ENCODE data around the gene FAM50B.

FAM50B gene

DNA sequence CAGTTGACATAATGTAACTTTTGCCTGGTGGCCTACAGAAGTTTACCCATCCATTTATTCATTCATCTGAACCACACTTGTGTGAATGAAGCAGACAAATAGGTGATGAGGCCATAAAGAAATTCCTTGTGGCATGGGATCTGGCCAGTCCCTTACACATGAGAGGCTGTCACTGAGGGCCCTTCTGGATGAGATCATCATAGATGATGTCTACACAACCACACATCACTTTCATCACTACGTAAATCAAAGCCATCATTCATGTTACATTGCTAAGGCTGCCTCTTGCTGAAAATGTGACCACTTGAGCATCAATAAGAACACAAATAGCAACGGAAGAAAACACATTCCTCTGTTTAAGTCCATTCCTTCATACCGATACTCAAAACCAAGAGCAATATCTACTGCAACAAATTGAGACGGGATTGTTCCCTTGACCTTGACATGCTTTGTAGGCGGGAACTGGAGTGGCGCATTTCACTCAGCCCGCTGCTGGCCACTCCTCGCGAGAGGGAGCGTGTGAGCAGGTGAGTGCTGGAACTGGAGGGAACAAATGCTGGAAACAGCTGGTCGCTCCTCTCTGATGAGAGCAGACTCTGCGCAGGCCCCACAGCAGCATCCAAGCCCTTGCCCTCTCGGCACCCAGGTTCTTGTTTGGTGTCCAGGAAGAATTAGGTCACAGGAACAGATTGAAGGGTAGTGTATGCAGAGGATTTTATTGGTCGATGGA, 49.3 kb downstream of the FAM50B start:
- no peak for DNase-seq

DNA sequence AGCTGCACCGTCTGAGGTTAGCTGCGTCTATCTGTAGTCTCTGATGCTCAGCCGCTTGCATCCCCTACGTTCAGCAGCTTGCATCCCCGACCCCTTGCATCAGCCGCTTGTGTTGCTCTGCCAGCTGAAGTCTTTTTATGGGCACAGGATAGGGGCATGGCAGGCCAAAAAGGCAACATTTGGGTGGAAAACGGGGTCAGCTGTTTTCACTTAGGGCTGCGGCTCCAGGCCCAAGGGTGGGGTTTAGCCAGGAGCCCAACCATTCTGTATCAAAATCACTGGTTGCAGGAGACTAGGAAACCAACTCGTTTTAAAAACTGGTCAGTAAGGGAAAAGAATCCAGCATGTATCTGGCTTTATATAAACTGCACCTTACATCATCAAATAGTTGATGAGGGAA, 49.9 kb downstream of the FAM50B start:
- DNase-seq = no peak

GRCh38 chr6:3899970-3900439, 50.8 kb downstream of the FAM50B start:
- no peak for DNase-seq
